GM12891 (cell line): ENCODE data around the gene RBM19.

Experiments used
- PAX5 ChIP-seq: IDR thresholded peaks from 2 replicates; pipeline ENCODE4 v1.6.1; 2011; ENCODE audit warnings: low read length, moderate library complexity, mild to moderate bottlenecking; ENCODE audit not compliant: insufficient read depth, severe bottlenecking
- POLR2A ChIP-seq: IDR thresholded peaks from 2 replicates; pipeline ENCODE4 v1.6.1; 2011; ENCODE audit warnings: low read depth, low read length, control low read depth
- POLR2AphosphoS5 ChIP-seq: IDR thresholded peaks from 2 replicates; pipeline ENCODE4 v1.6.1; 2011; ENCODE audit warnings: low read depth, low read length, control low read depth
- POU2F2 ChIP-seq: IDR thresholded peaks from 2 replicates; pipeline ENCODE4 v1.6.1; 2011; ENCODE audit warnings: low read depth, mild to moderate bottlenecking, control low read depth, low read length, moderate library complexity
- SPI1 ChIP-seq: IDR thresholded peaks from 2 replicates; pipeline ENCODE4 v1.6.1; 2011; ENCODE audit warnings: low read depth, low read length, control low read depth
- TAF1 ChIP-seq: IDR thresholded peaks from 2 replicates; pipeline ENCODE4 v1.6.1; 2011; ENCODE audit warnings: low read depth, low read length, control low read depth

- no peak for TF ChIP-seq SPI1
- TF ChIP-seq TAF1: no peak
- no peak for TF ChIP-seq POLR2AphosphoS5
- TF ChIP-seq POLR2A: no peak
- no peak for TF ChIP-seq POU2F2
- TF ChIP-seq PAX5: no peak
Observed at GRCh38 chr12:113867258-113867657, 98.9 kb downstream of the RBM19 start.
